Vagina (tissue), 2 donors: ENCODE data around the gene PIGC.

Experiments used
- POLR2A ChIP-seq, 2 donors: fragments of 450-650 bp; IDR thresholded peaks; one replicate each; pipeline ENCODE4 v1.6.1; 2017; ENCODE audit warnings: antibody characterized with exemption in 2 of 2, mild to moderate bottlenecking in 2 of 2, moderate library complexity in 2 of 2
- POLR2AphosphoS5 ChIP-seq, 2 donors: sonication (generic); formaldehyde crosslinking; IDR thresholded peaks; one replicate each; pipeline ENCODE4 v1.9.0; 2017; ENCODE audit warnings: antibody characterized with exemption in 2 of 2, mild to moderate bottlenecking in 2 of 2, low read depth in 1 of 2; ENCODE audit not compliant: insufficient read depth in 1 of 2
- TF ChIP-seq, protein P1 (sequence below), 3 experiments: fragments of 450-650 bp in 2 of 3; fragments of 200-600 bp in 1 of 3; sonication (generic) in 1 of 3; IDR thresholded peaks; one replicate each; pipeline ENCODE4 v1.5.1; 2017 to 2019; ENCODE audit warnings: antibody characterized with exemption in 3 of 3, mild to moderate bottlenecking in 2 of 3, moderate library complexity in 2 of 3

DNA sequence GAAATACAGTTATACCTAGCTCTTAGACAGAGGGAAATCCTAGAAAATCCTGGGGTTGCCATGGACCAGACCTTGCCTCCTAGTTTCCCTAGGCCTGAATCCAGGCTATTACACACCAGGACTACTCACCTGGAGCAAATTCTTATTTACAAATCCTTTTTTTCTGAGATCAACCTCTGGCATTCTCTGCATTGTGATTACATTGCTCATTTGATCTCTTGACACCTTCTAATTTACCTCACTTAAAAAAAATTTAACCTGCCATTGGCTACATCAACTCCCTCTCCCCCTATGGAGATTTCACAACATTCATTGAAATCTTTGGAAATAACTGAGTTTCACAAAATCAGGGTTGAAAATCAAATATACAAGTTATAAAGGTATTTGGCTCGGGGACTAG is 26.3 kb downstream of the PIGC start:
- TF ChIP-seq POLR2A (IDR thresholded peaks at IDR 0.05) (no peak), POLR2AphosphoS5 (IDR thresholded peaks at IDR 0.05; ENCODE audit: insufficient read depth in 1 of 2, low read depth in 1 of 2) (no peak)
- TF ChIP-seq, protein P1, sequence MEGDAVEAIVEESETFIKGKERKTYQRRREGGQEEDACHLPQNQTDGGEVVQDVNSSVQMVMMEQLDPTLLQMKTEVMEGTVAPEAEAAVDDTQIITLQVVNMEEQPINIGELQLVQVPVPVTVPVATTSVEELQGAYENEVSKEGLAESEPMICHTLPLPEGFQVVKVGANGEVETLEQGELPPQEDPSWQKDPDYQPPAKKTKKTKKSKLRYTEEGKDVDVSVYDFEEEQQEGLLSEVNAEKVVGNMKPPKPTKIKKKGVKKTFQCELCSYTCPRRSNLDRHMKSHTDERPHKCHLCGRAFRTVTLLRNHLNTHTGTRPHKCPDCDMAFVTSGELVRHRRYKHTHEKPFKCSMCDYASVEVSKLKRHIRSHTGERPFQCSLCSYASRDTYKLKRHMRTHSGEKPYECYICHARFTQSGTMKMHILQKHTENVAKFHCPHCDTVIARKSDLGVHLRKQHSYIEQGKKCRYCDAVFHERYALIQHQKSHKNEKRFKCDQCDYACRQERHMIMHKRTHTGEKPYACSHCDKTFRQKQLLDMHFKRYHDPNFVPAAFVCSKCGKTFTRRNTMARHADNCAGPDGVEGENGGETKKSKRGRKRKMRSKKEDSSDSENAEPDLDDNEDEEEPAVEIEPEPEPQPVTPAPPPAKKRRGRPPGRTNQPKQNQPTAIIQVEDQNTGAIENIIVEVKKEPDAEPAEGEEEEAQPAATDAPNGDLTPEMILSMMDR (IDR thresholded peaks at IDR 0.05), result no peak
